D721Med (cell line): Measurements from ENCODE around the gene LRRC4.
A peak's percentile ranks its signal among the peaks of the same experiment; 100 is the strongest.

Source experiments
- DNase-seq: peaks from one replicate; pipeline ENCODE4 v3.0.0; 2011; ENCODE audit warnings: low spot score; ENCODE audit not compliant: insufficient read length
- FAIRE-seq: peaks from 2 replicates; lab custom pipeline; 2011; peaks lifted over from hg19 to GRCh38; lab: Jason Lieb, UNC
- TF ChIP-seq, protein P1 (sequence below): IDR thresholded peaks from 2 replicates; pipeline ENCODE4 v1.5.1; 2012; ENCODE audit warnings: mild to moderate bottlenecking, control low read depth; ENCODE audit not compliant: insufficient read depth; ENCODE audit errors: missing control alignments

The LRRC4 gene

DNA sequence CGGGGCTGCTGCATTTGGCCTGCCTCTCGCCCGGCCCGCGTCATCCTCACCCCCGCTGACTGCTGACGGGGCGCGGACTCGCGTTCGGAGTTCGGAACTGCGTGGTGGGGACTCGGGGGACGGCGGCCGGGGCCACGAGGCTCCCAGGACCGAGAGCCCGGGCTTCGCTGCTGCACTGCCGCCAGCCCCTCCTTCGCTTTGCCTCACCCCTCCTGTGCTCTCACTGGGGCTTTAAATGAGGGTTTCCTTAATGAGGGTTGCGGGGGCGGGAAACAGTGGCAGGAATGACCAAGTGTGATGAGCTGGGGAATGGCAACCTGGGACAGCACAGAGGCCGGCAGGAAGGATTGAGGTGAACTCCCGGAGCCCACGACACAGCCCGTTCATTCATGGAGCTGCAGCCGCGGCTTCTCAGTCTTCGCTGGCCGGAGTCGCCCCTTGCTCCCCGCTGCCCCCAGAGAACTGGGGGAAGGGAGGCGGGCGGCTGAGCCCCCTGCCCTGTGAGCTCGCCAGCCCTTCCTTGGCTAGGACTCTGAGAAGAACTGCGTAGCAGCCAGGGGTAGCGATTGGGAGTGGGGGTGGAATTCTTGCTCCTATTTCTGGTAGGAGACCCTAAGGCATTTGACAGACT is 1.5 kb upstream of the LRRC4 start:
- FAIRE-seq (no peak), DNase-seq (no peak)
- TF ChIP-seq, protein P1, sequence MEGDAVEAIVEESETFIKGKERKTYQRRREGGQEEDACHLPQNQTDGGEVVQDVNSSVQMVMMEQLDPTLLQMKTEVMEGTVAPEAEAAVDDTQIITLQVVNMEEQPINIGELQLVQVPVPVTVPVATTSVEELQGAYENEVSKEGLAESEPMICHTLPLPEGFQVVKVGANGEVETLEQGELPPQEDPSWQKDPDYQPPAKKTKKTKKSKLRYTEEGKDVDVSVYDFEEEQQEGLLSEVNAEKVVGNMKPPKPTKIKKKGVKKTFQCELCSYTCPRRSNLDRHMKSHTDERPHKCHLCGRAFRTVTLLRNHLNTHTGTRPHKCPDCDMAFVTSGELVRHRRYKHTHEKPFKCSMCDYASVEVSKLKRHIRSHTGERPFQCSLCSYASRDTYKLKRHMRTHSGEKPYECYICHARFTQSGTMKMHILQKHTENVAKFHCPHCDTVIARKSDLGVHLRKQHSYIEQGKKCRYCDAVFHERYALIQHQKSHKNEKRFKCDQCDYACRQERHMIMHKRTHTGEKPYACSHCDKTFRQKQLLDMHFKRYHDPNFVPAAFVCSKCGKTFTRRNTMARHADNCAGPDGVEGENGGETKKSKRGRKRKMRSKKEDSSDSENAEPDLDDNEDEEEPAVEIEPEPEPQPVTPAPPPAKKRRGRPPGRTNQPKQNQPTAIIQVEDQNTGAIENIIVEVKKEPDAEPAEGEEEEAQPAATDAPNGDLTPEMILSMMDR = no peak

DNA sequence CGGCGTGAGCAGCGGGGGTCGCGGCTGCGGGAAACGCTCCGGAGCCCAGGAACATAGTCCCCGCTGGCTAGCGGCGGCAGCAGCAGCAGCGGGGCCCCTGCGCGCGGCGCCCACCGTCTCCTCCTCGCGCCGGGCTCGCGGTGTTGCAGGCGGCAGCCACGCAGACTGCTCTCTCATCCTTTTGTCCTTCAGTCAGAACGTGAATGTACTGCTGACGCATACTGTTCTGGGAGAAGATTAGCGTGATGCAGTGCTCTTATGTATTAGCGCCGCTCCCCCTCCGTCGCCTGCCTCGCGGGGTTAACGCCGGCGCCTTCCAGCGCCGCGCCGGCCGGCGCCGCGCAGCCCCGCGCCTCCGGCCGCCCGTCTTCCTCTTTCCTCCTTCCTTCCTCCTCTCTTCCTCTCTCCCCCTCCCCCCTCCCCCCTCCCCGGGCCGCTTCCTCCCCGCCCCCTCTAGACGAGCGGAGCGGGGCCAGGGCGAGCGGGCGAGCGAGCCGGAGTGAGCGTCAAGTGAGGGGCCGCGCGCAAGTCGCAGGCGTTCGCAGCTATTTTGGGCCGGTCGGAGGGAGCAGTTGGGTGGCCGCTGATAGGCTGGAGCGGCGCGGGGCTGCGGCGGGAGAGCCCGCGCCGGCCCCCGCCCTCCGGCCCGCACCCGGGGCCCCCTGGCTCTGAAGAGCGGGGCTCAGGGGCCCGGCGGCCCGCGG is 816 bp upstream of the LRRC4 start:
- TF ChIP-seq, protein P1 = no peak
- FAIRE-seq (no peak), DNase-seq (peak; percentile 90)

DNA sequence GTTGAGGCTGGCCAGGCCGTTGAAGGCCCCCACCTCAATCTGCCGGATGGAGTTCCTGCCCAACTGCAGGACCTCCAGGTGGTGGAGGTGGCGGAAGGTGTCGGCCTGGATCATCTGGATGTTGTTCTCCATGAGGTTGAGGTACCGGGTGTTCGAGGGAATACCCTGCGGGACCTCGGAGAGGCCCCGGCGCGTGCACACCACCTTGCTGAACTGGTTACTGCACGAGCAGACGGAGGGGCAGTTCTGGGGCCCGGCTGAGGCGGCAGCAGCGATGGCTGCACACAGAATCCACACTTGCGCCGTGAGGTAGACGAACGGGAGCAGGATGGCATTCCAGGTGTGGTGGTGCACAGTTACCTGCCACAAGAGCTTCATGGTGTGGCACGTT is 979 bp downstream of the LRRC4 start:
- TF ChIP-seq, protein P1 = no peak
- no peak for DNase-seq
- no peak for FAIRE-seq

DNA sequence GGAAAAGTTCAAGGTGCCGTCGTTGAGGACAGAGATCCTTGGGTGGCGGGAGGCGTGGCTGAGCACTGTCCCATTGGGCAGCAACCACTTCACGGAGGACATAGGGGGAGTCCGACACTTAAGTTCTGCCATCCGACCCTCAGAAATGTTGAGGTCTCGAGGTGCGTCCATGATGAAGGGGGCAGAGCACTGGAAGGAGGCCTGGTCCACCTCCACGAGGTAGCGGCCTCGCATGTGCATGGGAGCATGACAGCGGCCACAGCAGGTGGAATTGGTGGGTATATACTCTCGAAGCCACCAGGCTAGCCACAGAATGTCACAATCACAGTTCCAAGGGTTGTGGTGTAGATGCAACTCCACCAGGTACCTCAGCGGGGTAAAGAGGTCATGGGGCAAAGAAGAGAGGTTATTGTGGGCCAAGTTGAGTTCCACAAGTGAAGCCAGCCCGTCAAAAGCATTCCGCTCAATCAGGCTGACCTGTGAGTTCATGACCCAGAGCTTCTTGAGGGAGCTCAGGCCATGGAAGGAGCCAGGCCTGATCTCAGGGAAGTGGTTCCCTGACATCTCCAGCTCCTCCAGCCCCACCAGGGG is 1.7 kb downstream of the LRRC4 start:
- no peak for DNase-seq
- TF ChIP-seq, protein P1 = no peak

DNA sequence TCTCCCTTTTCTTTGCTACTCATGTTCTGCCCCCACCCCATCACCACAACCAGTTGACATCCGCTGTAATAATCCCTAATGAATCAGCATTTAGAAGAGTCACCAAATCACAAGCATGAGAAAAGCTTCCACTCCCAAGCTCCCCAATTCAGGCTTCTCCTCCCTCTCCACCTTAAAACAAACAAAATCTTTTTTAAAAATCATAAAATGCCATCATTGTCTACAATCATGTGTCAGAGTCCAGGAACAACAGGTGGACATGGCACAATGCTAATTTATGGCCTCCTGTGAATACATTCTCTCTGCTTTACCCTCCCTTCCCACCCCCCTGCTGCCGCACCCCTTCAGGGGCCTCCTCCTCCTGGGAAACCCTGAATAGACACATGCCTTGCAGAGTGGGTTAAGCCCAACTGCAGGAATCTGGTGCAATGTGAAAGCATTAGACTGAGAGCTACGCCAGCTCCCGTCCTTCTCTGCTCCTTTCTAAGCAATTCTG is 3.7 kb downstream of the LRRC4 start:
- no peak for DNase-seq
- FAIRE-seq = no peak
- TF ChIP-seq, protein P1 = no peak

More for the DNA sequence above, 1.7 kb downstream of the LRRC4 start:
- no peak for FAIRE-seq

DNA sequence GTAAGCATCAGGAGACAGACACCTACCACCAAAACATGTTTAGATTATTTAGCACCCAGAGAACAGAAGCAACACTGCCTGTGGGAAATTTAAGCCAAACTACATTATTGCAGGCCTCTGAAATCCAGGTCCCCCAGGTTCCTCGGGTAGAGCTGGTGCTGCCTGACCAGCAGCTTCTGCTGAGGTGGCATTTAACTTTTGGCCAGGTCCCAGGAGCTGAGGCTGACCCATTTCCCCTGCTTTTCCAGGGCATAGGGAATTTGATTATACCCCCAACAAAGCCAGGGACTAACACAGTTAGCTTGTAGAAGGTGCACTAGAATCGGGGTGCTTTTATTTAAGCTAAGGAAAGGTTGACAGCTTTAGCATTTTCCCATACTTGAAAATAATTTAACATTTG is 4.7 kb downstream of the LRRC4 start:
- TF ChIP-seq, protein P1 = no peak
- DNase-seq (no peak), FAIRE-seq (no peak)
